ENCODE data around the gene CAV3.

The CAV3 gene

DNA sequence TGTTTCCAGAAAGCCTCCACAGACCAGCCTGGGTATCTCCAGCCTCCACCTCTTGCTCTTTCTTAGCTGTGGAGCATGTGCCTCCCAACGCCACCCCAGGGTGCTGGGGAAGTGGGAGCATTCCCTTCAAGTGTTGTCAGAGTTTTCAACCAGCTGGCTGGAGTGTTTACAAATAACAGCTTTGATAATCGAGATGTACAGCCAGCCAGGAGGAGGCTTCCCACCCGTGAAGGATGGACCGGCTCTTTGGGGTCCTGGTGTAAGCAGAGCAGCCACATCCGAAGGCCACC is 44.3 kb downstream of the CAV3 start:
- H3K36me3 ChIP-seq (ENCODE audit: control insufficient read depth in 1 of 2, insufficient read depth in 2 of 2, low read length in 2 of 2) = no peaks in the 10 kb centered on the region
- H3K27me3 ChIP-seq (ENCODE audit: low read depth, low read length) = no peaks in the 10 kb centered on the region
- no peak overlapping the region for H3K27ac ChIP-seq (ENCODE audit: low read length)
- no peaks in the 10 kb centered on the region for H3K9me3 ChIP-seq (ENCODE audit: control insufficient read depth in 1 of 2, low read length in 2 of 2)
- H3K4me3 ChIP-seq (ENCODE audit: low read depth in 1 of 2, low read length in 2 of 2) = no peak overlapping the region
- H3K4me1 ChIP-seq (ENCODE audit: control insufficient read depth in 1 of 2, insufficient read depth in 2 of 2, low read length in 2 of 2) = no peaks in the 10 kb centered on the region

DNA sequence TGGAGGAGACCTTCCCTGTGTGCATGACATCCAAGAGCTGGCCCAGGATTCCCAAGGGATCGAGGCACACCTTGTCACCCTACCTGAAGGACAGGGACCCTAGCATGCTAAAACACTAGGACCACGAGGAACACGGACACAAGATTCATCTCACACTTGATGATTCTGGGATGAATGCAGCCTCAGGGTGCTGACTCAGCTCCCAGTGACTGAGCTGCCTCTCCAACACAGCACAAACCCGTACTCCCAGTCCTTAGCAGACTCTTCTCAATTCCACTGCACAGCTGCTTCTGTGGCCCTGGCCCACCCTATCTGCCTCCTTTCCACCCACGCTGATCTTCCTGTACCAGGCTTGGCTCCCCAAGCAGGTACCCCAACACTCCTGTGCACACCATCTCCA is 44.9 kb downstream of the CAV3 start:
- Histone ChIP-seq H3K36me3 (ENCODE audit: control insufficient read depth in 1 of 2, insufficient read depth in 2 of 2, low read length in 2 of 2) (no peaks in the 10 kb centered on the region), H3K27me3 (ENCODE audit: low read depth, low read length) (no peaks in the 10 kb centered on the region), H3K4me3 (ENCODE audit: low read depth in 1 of 2, low read length in 2 of 2) (no peak overlapping the region), H3K9me3 (ENCODE audit: control insufficient read depth in 1 of 2, low read length in 2 of 2) (no peaks in the 10 kb centered on the region), H3K4me1 (ENCODE audit: control insufficient read depth in 1 of 2, insufficient read depth in 2 of 2, low read length in 2 of 2) (no peaks in the 10 kb centered on the region), H3K27ac (ENCODE audit: low read length) (no peak overlapping the region)

DNA sequence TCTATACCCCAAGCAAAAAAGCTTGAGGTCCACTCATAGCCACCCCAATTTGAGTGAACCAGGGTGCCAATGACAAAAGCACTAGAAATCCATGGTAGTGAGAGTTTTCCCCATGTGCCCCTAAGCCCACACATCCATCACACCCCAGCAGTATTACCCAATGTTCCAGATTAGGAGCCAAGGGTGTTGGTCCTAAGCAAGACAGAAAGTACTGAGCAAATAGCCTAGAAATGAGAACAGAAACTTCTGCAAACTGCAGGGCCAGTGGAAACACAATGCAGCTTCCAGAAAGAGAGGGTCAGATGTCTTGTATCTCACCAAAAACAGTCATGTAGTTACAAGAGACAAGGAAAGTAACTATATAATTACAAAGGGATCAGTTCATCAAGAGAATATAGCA is 46.7 kb downstream of the CAV3 start:
- H3K27ac ChIP-seq (ENCODE audit: low read length) = no peak overlapping the region
- peaks cover 0 to 5% of the 10 kb centered on the region in 2 donors for H3K4me1 ChIP-seq (ENCODE audit: control insufficient read depth in 1 of 2, insufficient read depth in 2 of 2, low read length in 2 of 2)
- no peaks in the 10 kb centered on the region for H3K9me3 ChIP-seq (ENCODE audit: control insufficient read depth in 1 of 2, low read length in 2 of 2)
- no peak overlapping the region for H3K4me3 ChIP-seq (ENCODE audit: low read depth in 1 of 2, low read length in 2 of 2)
- no peaks in the 10 kb centered on the region for H3K27me3 ChIP-seq (ENCODE audit: low read depth, low read length)
- H3K36me3 ChIP-seq (ENCODE audit: control insufficient read depth in 1 of 2, insufficient read depth in 2 of 2, low read length in 2 of 2) = no peaks in the 10 kb centered on the region

DNA sequence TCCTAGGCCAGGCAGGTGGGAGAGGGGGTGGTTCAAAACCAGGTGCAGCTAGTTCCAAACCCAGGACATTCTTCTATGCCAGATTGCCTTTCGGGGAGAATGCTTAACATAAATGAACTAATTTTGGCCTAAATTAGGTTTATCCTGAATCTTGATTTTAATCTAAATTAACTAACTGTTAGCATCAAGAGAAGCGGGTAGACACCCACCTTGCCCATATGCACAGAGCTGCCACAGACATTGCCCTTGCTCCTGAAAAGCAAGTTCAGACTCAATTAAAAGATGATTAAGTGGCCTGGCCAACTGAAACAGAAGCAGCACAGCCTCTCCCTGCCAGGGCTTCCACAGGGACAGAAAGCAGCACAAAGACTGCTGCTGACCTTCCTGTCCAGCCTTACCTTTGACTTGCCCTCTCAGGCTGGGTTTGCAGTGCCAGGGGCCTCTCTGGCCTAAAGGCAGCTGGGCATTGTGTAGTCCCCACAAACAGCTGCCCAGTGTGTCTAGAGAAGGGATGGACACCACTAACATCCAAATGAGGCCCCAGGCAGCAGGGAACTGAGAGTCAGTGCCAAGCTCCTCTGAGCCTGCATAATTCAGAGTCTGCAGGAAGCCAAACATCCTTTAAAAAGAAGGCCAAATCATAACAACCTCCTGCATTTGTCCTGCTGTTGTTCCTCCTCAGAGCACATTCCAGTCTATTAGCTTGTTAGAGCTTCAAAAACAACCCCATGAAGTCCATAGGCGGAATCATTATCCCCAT is 51.3 kb downstream of the CAV3 start:
- H3K27ac ChIP-seq (ENCODE audit: low read length) = no peak overlapping the region
- peaks cover 0 to 4% of the 10 kb centered on the region in 2 donors for H3K9me3 ChIP-seq (ENCODE audit: control insufficient read depth in 1 of 2, low read length in 2 of 2)
- H3K4me1 ChIP-seq (ENCODE audit: control insufficient read depth in 1 of 2, insufficient read depth in 2 of 2, low read length in 2 of 2) = peaks cover 0 to 7% of the 10 kb centered on the region in 2 donors
- H3K4me3 ChIP-seq (ENCODE audit: low read depth in 1 of 2, low read length in 2 of 2) = no peak overlapping the region
- H3K27me3 ChIP-seq (ENCODE audit: low read depth, low read length) = no peaks in the 10 kb centered on the region
- H3K36me3 ChIP-seq (ENCODE audit: control insufficient read depth in 1 of 2, insufficient read depth in 2 of 2, low read length in 2 of 2) = no peaks in the 10 kb centered on the region

DNA sequence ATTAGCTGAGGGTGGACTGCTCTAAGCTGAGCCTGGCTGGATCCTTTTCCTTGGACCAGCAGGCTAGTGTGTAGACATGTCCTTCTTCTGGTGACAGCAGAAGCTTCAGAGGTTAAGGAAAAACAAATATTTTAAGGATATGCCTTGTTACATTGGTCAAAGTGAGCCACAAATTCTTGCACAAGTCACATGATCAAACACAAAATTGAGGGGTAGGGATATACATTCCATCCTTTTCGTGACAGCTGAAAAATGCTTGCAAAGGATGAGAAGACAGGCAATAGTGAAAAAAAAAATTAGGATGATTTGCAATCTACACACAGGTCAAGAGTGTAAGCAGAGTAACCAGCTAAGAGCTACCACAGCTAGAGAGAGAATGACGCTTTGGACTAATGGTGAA is 56.9 kb downstream of the CAV3 start:
- Histone ChIP-seq H3K36me3 (ENCODE audit: control insufficient read depth in 1 of 2, insufficient read depth in 2 of 2, low read length in 2 of 2) (no peaks in the 10 kb centered on the region), H3K27ac (ENCODE audit: low read length) (no peak overlapping the region), H3K4me3 (ENCODE audit: low read depth in 1 of 2, low read length in 2 of 2) (no peak overlapping the region), H3K27me3 (ENCODE audit: low read depth, low read length) (no peaks in the 10 kb centered on the region), H3K4me1 (ENCODE audit: control insufficient read depth in 1 of 2, insufficient read depth in 2 of 2, low read length in 2 of 2) (no peaks in the 10 kb centered on the region), H3K9me3 (ENCODE audit: control insufficient read depth in 1 of 2, low read length in 2 of 2) (peaks cover 0 to 8% of the 10 kb centered on the region in 2 donors)

DNA sequence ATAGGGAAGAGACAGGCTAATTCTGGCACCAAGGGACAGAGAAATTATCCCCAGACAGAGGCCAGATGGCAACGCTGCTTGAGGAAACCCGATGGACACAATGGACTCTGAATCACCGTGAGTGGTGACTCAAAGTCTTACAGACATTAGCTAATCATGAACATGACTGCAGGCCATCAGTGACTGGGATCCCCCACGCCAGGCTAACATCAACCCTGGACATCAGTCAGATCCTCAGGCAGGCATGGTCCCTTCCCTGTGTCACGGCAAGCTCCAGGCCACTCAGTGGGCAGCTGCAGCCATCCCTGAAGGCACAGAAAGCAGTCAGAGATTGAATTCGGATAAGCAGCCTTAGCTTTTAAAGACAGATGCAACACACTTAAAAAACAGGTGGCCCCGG is 59.6 kb downstream of the CAV3 start:
- no peaks in the 10 kb centered on the region for H3K36me3 ChIP-seq (ENCODE audit: control insufficient read depth in 1 of 2, insufficient read depth in 2 of 2, low read length in 2 of 2)
- no peaks in the 10 kb centered on the region for H3K4me1 ChIP-seq (ENCODE audit: control insufficient read depth in 1 of 2, insufficient read depth in 2 of 2, low read length in 2 of 2)
- peaks cover 0 to 8% of the 10 kb centered on the region in 2 donors for H3K9me3 ChIP-seq (ENCODE audit: control insufficient read depth in 1 of 2, low read length in 2 of 2)
- no peaks in the 10 kb centered on the region for H3K27me3 ChIP-seq (ENCODE audit: low read depth, low read length)
- H3K27ac ChIP-seq (ENCODE audit: low read length) = no peak overlapping the region
- no peak overlapping the region for H3K4me3 ChIP-seq (ENCODE audit: low read depth in 1 of 2, low read length in 2 of 2)

DNA sequence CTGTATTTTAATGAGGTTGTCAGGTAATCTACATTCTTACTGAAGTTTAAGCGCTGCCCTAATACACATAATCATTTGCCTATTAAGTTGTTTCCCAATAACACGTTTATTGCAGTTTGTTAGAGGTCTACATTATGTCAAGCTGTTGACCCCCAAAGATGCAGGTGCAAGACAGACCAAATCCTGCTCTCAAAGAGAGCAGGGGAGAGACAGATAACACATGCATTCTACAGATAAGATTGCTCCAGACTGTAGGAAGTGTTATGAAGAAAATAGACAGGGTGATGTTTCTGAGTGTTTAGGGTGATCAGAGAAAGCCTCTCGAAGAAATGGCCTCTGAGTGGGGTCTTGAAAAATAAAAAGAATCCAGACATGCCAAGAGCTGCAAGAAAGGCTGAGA is 60.6 kb downstream of the CAV3 start:
- Histone ChIP-seq H3K4me1 (ENCODE audit: control insufficient read depth in 1 of 2, insufficient read depth in 2 of 2, low read length in 2 of 2) (no peaks in the 10 kb centered on the region), H3K4me3 (ENCODE audit: low read depth in 1 of 2, low read length in 2 of 2) (no peak overlapping the region), H3K36me3 (ENCODE audit: control insufficient read depth in 1 of 2, insufficient read depth in 2 of 2, low read length in 2 of 2) (no peaks in the 10 kb centered on the region), H3K27me3 (ENCODE audit: low read depth, low read length) (no peaks in the 10 kb centered on the region), H3K9me3 (ENCODE audit: control insufficient read depth in 1 of 2, low read length in 2 of 2) (peaks cover 0 to 7% of the 10 kb centered on the region in 2 donors), H3K27ac (ENCODE audit: low read length) (no peak overlapping the region)
